ENCODE data around the gene MKI67.
"Not testable (repeated sequence)": the region's sequence is repeated elsewhere in the genome, so short reads cannot be mapped to it uniquely, and the experiment has no call there.

Gene MKI67

DNA sequence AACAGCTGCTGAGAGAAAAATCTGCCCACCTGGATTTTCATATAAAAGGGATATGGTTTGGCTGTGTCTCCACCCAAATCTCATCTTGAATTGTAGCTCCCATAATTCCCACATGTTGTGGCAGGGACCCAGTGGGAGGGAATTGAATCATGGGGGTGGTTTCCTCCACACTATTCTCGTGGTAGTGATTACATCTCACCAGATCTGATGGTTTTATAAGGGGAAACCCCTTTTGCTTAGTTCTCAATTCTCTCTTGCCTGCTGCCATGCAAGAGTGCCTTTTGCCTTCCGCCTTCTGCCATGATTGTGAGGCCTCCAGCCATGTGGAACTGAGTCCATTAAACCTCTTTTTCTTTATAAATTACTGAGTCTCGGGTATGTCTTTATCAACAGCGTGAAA is 20.8 kb upstream of the MKI67 start:
- Histone ChIP-seq H3K4me1 (ENCODE audit: control insufficient read depth, insufficient read depth, low read length) (peaks cover 10% of the 10 kb centered on the region), H3K36me3 (ENCODE audit: control insufficient read depth, insufficient read depth, low read length, severe bottlenecking) (no peaks in the 10 kb centered on the region), H3K4me3 (ENCODE audit: low read length) (no peak overlapping the region), H3K9me3 (ENCODE audit: control insufficient read depth, low read length) (peaks cover 3% of the 10 kb centered on the region), H3K9ac (ENCODE audit: low read length) (no peak overlapping the region), H3K27me3 (replicated peaks; ENCODE audit: control insufficient read depth, insufficient read depth, low read length) (peaks cover 1% of the 10 kb centered on the region)
- no peak for DNase-seq (ENCODE audit: low read depth)

DNA sequence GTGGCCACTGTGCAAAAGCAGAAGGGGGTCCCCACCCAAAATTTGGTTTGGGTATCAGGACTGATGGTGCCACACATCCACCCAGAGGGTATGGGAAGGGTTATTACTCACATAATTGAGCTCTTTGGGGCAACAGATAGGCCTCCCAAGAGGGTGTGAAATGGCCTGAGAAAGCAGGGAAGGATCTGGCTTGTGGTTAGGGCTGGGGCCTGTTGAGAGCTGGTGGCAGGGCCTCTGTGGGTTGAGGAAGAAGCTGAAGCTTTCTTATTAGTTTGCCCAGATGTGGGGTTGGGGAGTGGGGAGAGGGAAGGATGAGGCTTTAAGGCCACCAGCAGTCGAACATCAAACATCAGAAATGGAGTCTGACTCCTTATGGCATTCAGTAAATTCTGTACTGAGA is 18.3 kb upstream of the MKI67 start:
- Histone ChIP-seq H3K9me3 (ENCODE audit: control insufficient read depth, low read length) (peaks cover 3% of the 10 kb centered on the region), H3K36me3 (ENCODE audit: control insufficient read depth, insufficient read depth, low read length, severe bottlenecking) (no peaks in the 10 kb centered on the region), H3K4me1 (ENCODE audit: control insufficient read depth, insufficient read depth, low read length) (peaks cover 10% of the 10 kb centered on the region), H3K27me3 (replicated peaks; ENCODE audit: control insufficient read depth, insufficient read depth, low read length) (no peaks in the 10 kb centered on the region), H3K9ac (ENCODE audit: low read length) (no peak overlapping the region), H3K4me3 (ENCODE audit: low read length) (no peak overlapping the region)
- DNase-seq (ENCODE audit: low read depth): no peak

DNA sequence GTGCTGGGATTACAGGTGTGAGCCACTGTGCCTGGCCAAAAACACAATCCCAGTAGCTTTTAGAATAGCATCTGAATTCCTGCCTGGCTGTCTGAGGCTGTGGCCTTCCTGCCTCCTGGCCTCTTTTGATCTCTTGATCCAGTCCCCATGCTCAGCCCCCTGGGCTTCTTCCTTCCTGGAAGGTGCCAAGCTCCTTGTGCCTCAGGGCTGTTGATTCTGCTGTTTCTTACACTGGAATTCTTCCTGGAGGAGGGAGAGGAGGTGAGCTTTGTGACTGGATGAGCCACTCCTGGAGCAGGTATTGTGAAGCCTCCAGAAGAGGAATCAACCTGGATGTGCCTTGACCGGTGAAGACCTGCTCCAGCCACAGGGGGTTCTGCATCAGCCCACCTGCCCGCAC is 17.3 kb upstream of the MKI67 start:
- H3K9ac ChIP-seq (ENCODE audit: low read length): no peak overlapping the region
- no peak overlapping the region for H3K4me3 ChIP-seq (ENCODE audit: low read length)
- no peaks in the 10 kb centered on the region for H3K36me3 ChIP-seq (ENCODE audit: control insufficient read depth, insufficient read depth, low read length, severe bottlenecking)
- DNase-seq (ENCODE audit: low read depth): no peak
- no peaks in the 10 kb centered on the region for H3K27me3 ChIP-seq (replicated peaks; ENCODE audit: control insufficient read depth, insufficient read depth, low read length)
- peaks cover 10% of the 10 kb centered on the region for H3K4me1 ChIP-seq (ENCODE audit: control insufficient read depth, insufficient read depth, low read length)
- H3K9me3 ChIP-seq (ENCODE audit: control insufficient read depth, low read length): peaks cover 3% of the 10 kb centered on the region

DNA sequence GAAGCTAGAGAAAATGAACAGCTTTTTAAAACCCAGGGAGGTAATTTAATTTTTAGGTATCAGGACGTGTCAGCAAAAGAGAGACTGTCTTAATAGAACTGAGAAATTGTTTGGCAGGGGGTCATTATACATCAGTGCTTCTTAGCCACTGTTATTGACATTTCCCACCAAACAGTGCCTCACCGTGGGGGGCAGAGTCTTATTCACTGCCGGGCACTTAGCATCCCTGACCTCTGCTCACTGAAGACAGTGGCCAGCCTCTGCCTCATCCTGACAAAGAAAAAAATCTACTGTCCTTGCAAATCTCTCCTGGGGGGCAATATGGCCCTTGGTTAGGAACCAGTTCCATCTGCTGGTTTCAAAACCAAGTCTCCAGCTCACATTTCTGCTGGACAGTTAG is 14.2 kb upstream of the MKI67 start:
- Histone ChIP-seq H3K4me1 (ENCODE audit: control insufficient read depth, insufficient read depth, low read length) (no peaks in the 10 kb centered on the region), H3K4me3 (ENCODE audit: low read length) (no peak overlapping the region), H3K27me3 (replicated peaks; ENCODE audit: control insufficient read depth, insufficient read depth, low read length) (no peaks in the 10 kb centered on the region), H3K9me3 (ENCODE audit: control insufficient read depth, low read length) (no peaks in the 10 kb centered on the region), H3K36me3 (ENCODE audit: control insufficient read depth, insufficient read depth, low read length, severe bottlenecking) (no peaks in the 10 kb centered on the region), H3K9ac (ENCODE audit: low read length) (no peak overlapping the region)
- DNase-seq (ENCODE audit: low read depth): no peak

DNA sequence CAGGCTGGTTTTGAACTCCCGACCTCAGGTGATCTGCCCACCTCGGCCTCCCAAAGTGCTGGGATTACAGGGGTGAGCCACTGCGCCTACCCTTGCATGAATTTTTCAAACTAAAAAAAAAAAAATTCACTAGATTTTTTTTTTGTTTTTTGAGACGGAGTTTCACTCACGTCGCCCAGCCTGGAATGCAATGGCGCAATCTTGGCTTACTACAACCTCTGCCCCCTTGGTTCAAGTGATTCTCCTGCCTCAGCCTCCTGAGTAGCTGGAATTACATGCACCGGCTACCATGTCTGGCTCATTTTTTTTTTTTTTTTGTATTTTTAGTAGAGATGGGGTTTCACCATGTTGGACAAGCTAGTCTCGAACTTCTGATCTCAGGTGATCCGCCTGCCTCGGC is 12.2 kb upstream of the MKI67 start:
- not testable (repeated sequence) for H3K27me3 ChIP-seq (replicated peaks; ENCODE audit: control insufficient read depth, insufficient read depth, low read length); H3K9ac ChIP-seq (ENCODE audit: low read length); H3K9me3 ChIP-seq (ENCODE audit: control insufficient read depth, low read length); DNase-seq (ENCODE audit: low read depth); H3K4me3 ChIP-seq (ENCODE audit: low read length); H3K4me1 ChIP-seq (ENCODE audit: control insufficient read depth, insufficient read depth, low read length); H3K36me3 ChIP-seq (ENCODE audit: control insufficient read depth, insufficient read depth, low read length, severe bottlenecking)

DNA sequence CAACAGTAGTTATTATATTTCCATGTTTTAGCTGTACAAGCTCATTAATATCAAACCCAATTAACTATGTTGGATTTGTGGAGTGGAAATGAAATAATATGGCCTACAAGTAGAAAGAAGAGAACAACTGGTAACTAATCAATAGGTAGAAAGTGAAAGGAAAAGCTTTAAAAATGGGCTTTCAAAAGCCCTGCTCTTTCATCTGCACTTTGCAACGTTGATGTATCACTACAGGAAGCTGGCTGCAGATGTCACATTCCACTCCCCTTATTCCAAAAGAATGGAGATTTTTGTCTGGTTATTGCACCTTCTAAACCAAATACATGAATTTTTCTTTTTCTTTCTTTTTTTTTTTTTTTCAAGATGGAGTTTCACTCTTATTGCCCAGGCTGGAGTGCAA is 11.7 kb upstream of the MKI67 start:
- Histone ChIP-seq H3K36me3 (ENCODE audit: control insufficient read depth, insufficient read depth, low read length, severe bottlenecking) (no peaks in the 10 kb centered on the region), H3K9ac (ENCODE audit: low read length) (no peak overlapping the region), H3K4me1 (ENCODE audit: control insufficient read depth, insufficient read depth, low read length) (no peaks in the 10 kb centered on the region), H3K9me3 (ENCODE audit: control insufficient read depth, low read length) (no peaks in the 10 kb centered on the region), H3K4me3 (ENCODE audit: low read length) (no peak overlapping the region), H3K27me3 (replicated peaks; ENCODE audit: control insufficient read depth, insufficient read depth, low read length) (no peaks in the 10 kb centered on the region)
- DNase-seq (ENCODE audit: low read depth): no peak

DNA sequence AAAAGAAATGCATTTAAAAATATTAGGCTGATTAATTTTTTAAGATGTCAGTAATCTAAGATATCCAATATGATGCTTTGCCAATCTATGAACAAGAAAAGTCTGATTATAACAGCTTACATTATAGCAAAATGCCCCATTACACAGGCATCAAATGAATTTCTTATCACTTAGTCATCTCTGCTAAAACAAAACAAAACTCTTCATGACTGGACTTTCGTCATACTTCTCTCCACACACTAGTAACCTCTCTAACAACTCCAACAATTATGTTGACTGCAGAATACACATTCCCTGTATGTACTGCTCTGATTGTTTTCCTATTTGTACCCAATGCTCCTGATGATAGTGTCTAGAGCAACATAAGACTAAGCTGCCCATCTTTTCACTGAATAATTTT is 3.8 kb upstream of the MKI67 start:
- Histone ChIP-seq H3K27me3 (replicated peaks; ENCODE audit: control insufficient read depth, insufficient read depth, low read length) (no peaks in the 10 kb centered on the region), H3K36me3 (ENCODE audit: control insufficient read depth, insufficient read depth, low read length, severe bottlenecking) (no peaks in the 10 kb centered on the region), H3K4me3 (ENCODE audit: low read length) (no peak overlapping the region), H3K4me1 (ENCODE audit: control insufficient read depth, insufficient read depth, low read length) (no peaks in the 10 kb centered on the region), H3K9me3 (ENCODE audit: control insufficient read depth, low read length) (no peaks in the 10 kb centered on the region), H3K9ac (ENCODE audit: low read length) (no peak overlapping the region)
- peak; percentile 14 for DNase-seq (ENCODE audit: low read depth)

DNA sequence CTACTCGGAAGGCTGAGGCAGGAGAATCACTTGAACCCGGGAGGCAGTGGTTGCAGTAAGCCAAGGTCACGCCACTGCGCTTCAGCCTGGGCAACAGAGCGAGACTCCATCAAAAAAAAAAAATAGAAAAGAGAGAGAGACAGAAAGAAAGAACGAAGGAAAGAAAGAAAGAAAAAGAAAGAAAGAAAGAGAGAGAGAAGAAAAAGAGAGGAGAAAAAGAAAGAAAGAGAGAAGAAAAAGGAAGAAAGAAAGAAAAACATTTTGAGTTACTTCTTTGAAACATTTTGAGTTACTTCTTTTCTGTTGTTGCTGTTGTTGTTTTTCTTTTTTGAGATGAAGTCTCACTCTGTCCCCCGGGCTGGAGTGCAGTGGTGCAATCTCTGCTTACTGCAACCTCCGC is 2.4 kb upstream of the MKI67 start:
- no peak for DNase-seq (ENCODE audit: low read depth)

DNA sequence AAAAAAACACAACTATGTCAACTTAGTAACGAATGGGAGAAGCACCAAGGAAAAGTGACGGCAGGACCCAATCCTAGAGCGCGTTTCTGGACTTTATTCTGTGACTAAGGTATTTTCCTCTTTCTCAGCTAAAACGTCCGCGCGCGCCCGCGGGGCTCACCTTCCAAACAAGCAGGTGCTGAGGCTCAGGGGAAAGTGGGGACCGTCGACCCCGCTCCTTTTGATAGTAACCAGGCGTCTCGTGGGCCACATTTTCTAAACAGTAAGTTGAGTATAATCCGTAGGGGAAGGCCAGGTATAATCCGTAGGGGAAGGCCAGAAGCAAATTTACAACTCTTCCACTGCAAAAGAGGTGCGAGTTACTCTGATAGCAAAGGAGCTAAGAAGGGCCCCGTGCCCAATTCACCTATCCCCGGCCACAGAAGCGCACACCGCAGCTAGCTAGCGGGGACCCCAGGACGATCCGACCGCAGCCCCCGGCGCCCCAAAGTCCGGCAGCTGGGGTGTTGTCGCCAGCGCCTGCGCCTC is 743 bp downstream of the MKI67 start:
- no peaks in the 10 kb centered on the region for H3K36me3 ChIP-seq (ENCODE audit: control insufficient read depth, insufficient read depth, low read length, severe bottlenecking)
- no peaks in the 10 kb centered on the region for H3K27me3 ChIP-seq (replicated peaks; ENCODE audit: control insufficient read depth, insufficient read depth, low read length)
- H3K9me3 ChIP-seq (ENCODE audit: control insufficient read depth, low read length): no peaks in the 10 kb centered on the region
- H3K9ac ChIP-seq (ENCODE audit: low read length): peak overlapping the region; percentile 26
- H3K4me3 ChIP-seq (ENCODE audit: low read length): peak overlapping the region; percentile 85
- H3K4me1 ChIP-seq (ENCODE audit: control insufficient read depth, insufficient read depth, low read length): no peaks in the 10 kb centered on the region
- peak; percentile 32 for DNase-seq (ENCODE audit: low read depth)

More for the DNA sequence above, 2.4 kb upstream of the MKI67 start:
- no peak overlapping the region for H3K4me3 ChIP-seq (ENCODE audit: low read length)
- H3K36me3 ChIP-seq (ENCODE audit: control insufficient read depth, insufficient read depth, low read length, severe bottlenecking): no peaks in the 10 kb centered on the region
- no peak overlapping the region for H3K9ac ChIP-seq (ENCODE audit: low read length)
- H3K27me3 ChIP-seq (replicated peaks; ENCODE audit: control insufficient read depth, insufficient read depth, low read length): no peaks in the 10 kb centered on the region
- H3K4me1 ChIP-seq (ENCODE audit: control insufficient read depth, insufficient read depth, low read length): no peaks in the 10 kb centered on the region
- no peaks in the 10 kb centered on the region for H3K9me3 ChIP-seq (ENCODE audit: control insufficient read depth, low read length)

DNA sequence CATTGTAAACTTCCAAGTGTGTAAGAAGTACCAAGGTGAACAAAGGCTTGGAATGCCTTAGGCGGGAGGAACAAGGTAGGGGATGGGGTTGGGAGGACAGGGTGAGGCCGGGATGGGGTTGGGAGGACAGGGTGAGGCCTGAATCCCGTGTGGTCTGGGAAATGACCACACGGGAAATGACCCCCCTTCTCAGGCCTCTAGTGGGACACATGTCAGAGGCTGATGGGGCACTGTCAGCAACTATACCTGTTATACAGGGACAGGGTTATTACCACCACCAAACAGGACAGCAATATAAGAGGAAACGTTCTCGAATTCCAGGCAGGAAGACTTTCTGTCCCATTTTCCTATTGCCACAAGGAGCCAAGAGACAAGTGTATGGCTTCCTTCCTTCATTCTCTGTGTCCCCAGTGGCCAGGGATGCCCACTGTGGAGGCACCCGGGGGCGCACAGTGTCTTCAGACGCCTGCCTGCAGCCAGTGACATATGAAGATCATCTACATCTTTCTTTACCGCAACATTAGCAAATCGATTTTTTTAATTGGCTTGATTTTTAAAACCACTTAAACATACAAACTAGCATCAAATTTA is 1.3 kb downstream of the MKI67 start:
- H3K27me3 ChIP-seq (replicated peaks; ENCODE audit: control insufficient read depth, insufficient read depth, low read length): no peaks in the 10 kb centered on the region
- H3K4me3 ChIP-seq (ENCODE audit: low read length): peak overlapping the region; percentile 85
- peak overlapping the region; percentile 26 for H3K9ac ChIP-seq (ENCODE audit: low read length)
- no peaks in the 10 kb centered on the region for H3K4me1 ChIP-seq (ENCODE audit: control insufficient read depth, insufficient read depth, low read length)
- DNase-seq (ENCODE audit: low read depth): no peak
- no peaks in the 10 kb centered on the region for H3K36me3 ChIP-seq (ENCODE audit: control insufficient read depth, insufficient read depth, low read length, severe bottlenecking)
- no peaks in the 10 kb centered on the region for H3K9me3 ChIP-seq (ENCODE audit: control insufficient read depth, low read length)

DNA sequence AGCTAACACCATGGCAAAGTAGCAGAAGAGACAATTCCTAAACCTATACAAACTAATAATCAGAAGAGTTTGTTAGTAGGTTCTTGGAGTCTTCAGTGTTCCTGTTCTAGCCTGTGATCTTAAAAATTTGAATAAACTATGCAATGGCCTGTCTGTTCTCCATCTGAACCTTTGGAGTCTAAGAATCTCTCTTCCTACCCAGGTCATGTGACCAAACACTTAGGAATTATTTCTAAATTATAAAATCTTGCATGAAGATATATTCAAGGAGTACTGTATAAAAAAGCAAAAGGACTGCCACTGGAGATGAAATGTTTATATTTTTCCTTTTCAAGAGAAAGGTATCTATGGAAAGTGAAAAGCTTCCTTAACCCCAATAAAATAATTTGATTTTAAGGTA is 2.4 kb downstream of the MKI67 start:
- no peaks in the 10 kb centered on the region for H3K36me3 ChIP-seq (ENCODE audit: control insufficient read depth, insufficient read depth, low read length, severe bottlenecking)
- H3K4me3 ChIP-seq (ENCODE audit: low read length): no peak overlapping the region
- H3K27me3 ChIP-seq (replicated peaks; ENCODE audit: control insufficient read depth, insufficient read depth, low read length): no peaks in the 10 kb centered on the region
- no peaks in the 10 kb centered on the region for H3K4me1 ChIP-seq (ENCODE audit: control insufficient read depth, insufficient read depth, low read length)
- no peak overlapping the region for H3K9ac ChIP-seq (ENCODE audit: low read length)
- no peak for DNase-seq (ENCODE audit: low read depth)
- no peaks in the 10 kb centered on the region for H3K9me3 ChIP-seq (ENCODE audit: control insufficient read depth, low read length)

DNA sequence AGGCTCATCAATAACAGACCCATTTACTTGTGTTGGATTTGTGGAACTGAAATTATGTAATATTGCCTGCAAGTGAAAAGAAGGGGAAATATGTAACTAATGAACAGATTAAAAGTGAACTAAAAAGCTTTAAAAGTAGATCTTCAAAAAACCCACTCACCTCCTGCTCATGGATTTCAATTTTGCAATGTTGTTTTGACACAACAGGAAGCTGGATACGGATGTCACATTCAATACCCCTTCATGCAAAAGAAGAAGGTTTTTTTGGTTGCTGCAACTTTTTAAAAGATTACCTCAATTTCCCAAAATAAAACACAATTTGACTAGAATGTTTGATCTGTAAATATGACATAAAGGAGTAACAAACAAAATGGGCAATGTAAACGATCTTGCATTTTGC is 3.3 kb downstream of the MKI67 start:
- no peaks in the 10 kb centered on the region for H3K27me3 ChIP-seq (replicated peaks; ENCODE audit: control insufficient read depth, insufficient read depth, low read length)
- DNase-seq (ENCODE audit: low read depth): no peak

More for the DNA sequence above, 3.3 kb downstream of the MKI67 start:
- H3K9ac ChIP-seq (ENCODE audit: low read length): no peak overlapping the region
- no peaks in the 10 kb centered on the region for H3K36me3 ChIP-seq (ENCODE audit: control insufficient read depth, insufficient read depth, low read length, severe bottlenecking)
- H3K9me3 ChIP-seq (ENCODE audit: control insufficient read depth, low read length): no peaks in the 10 kb centered on the region
- H3K4me1 ChIP-seq (ENCODE audit: control insufficient read depth, insufficient read depth, low read length): no peaks in the 10 kb centered on the region
- H3K4me3 ChIP-seq (ENCODE audit: low read length): no peak overlapping the region

All from adipocyte (in vitro differentiated cells).